Measurements from ENCODE around the gene COCH. TPM values are rescaled to one million over a fixed set of nuclear protein-coding genes. Genes with fewer than 3 reads are reported as not detected.

The COCH gene
- total RNA-seq, 1 donor from 2014 or later, result 35.6 TPM

- H3K36me3 ChIP-seq, result no peaks in the 10 kb centered on the region
- H3K4me1 ChIP-seq, result peaks cover 11% of the 10 kb centered on the region
- intact Hi-C loops (cut with DNase I), result no loop called here
- H3K9me3 ChIP-seq, result no peaks in the 10 kb centered on the region
- DNase-seq (ENCODE audit: extremely low spot score in 2 of 2), result no peak
- TF ChIP-seq CTCF (IDR thresholded peaks at IDR 0.05) (no peak), POLR2A (IDR thresholded peaks at IDR 0.05) (no peak), POLR2AphosphoS5 (IDR thresholded peaks at IDR 0.05; ENCODE audit: insufficient read depth in 1 of 2, low read depth in 1 of 2) (no peak)
- H3K4me3 ChIP-seq, result peak overlapping the region; percentile 57 to 62
- peak overlapping the region; percentile 64 for H3K27ac ChIP-seq
- no peaks in the 10 kb centered on the region for H3K27me3 ChIP-seq
Observed at GRCh38 chr14:30874999-30875787, 834 bp downstream of the COCH start.

- intact Hi-C loops (cut with DNase I), result no loop called here
- Histone ChIP-seq H3K4me3 (peak overlapping the region; percentile 57 to 62), H3K9me3 (no peaks in the 10 kb centered on the region), H3K4me1 (peaks cover 11% of the 10 kb centered on the region), H3K36me3 (no peaks in the 10 kb centered on the region), H3K27ac (no peak overlapping the region), H3K27me3 (no peaks in the 10 kb centered on the region)
- no peak for DNase-seq (ENCODE audit: extremely low spot score in 2 of 2)
- TF ChIP-seq POLR2AphosphoS5 (IDR thresholded peaks at IDR 0.05; ENCODE audit: insufficient read depth in 1 of 2, low read depth in 1 of 2), result no peak
- no peak for TF ChIP-seq POLR2A (IDR thresholded peaks at IDR 0.05)
- no peak for TF ChIP-seq CTCF (IDR thresholded peaks at IDR 0.05)
Observed at GRCh38 chr14:30875788-30876053, 1.4 kb downstream of the COCH start.

GRCh38 chr14:30876692-30877091, 2.3 kb downstream of the COCH start:
- H3K9me3 ChIP-seq, result no peaks in the 10 kb centered on the region
- no peak for TF ChIP-seq POLR2A (IDR thresholded peaks at IDR 0.05)
- no peak for TF ChIP-seq CTCF (IDR thresholded peaks at IDR 0.05)
- no peak for TF ChIP-seq POLR2AphosphoS5 (IDR thresholded peaks at IDR 0.05; ENCODE audit: insufficient read depth in 1 of 2, low read depth in 1 of 2)
- no peak overlapping the region for H3K27ac ChIP-seq
- no peaks in the 10 kb centered on the region for H3K36me3 ChIP-seq
- no peak overlapping the region for H3K4me3 ChIP-seq
- intact Hi-C loops (cut with DNase I), result no loop called here
- H3K4me1 ChIP-seq, result peaks cover 11% of the 10 kb centered on the region
- no peak for DNase-seq (ENCODE audit: extremely low spot score in 2 of 2)
- no peaks in the 10 kb centered on the region for H3K27me3 ChIP-seq

GRCh38 chr14:30882431-30882830, 8.1 kb downstream of the COCH start:
- Histone ChIP-seq H3K27me3 (no peaks in the 10 kb centered on the region), H3K36me3 (no peaks in the 10 kb centered on the region), H3K4me1 (no peaks in the 10 kb centered on the region), H3K4me3 (no peak overlapping the region), H3K9me3 (no peaks in the 10 kb centered on the region), H3K27ac (no peak overlapping the region)
- no peak for DNase-seq (ENCODE audit: extremely low spot score in 2 of 2)
- intact Hi-C loops (cut with DNase I), result no loop called here
- TF ChIP-seq CTCF (IDR thresholded peaks at IDR 0.05) (no peak), POLR2AphosphoS5 (IDR thresholded peaks at IDR 0.05; ENCODE audit: insufficient read depth in 1 of 2, low read depth in 1 of 2) (no peak), POLR2A (IDR thresholded peaks at IDR 0.05) (no peak)

GRCh38 chr14:30883508-30884294, 9.3 kb downstream of the COCH start:
- intact Hi-C loops (cut with DNase I), result no loop called here
- no peak for DNase-seq (ENCODE audit: extremely low spot score in 2 of 2)

More at GRCh38 chr14:30883508-30884294, 9.3 kb downstream of the COCH start:
- H3K4me3 ChIP-seq, result no peak overlapping the region
- H3K27ac ChIP-seq, result no peak overlapping the region
- no peaks in the 10 kb centered on the region for H3K9me3 ChIP-seq
- no peaks in the 10 kb centered on the region for H3K27me3 ChIP-seq
- no peak for TF ChIP-seq POLR2AphosphoS5 (IDR thresholded peaks at IDR 0.05; ENCODE audit: insufficient read depth in 1 of 2, low read depth in 1 of 2)
- TF ChIP-seq POLR2A (IDR thresholded peaks at IDR 0.05), result no peak
- TF ChIP-seq CTCF (IDR thresholded peaks at IDR 0.05), result no peak
- H3K36me3 ChIP-seq, result no peaks in the 10 kb centered on the region
- H3K4me1 ChIP-seq, result no peaks in the 10 kb centered on the region
